ENCODE results near the gene LY6G6F.

DNA sequence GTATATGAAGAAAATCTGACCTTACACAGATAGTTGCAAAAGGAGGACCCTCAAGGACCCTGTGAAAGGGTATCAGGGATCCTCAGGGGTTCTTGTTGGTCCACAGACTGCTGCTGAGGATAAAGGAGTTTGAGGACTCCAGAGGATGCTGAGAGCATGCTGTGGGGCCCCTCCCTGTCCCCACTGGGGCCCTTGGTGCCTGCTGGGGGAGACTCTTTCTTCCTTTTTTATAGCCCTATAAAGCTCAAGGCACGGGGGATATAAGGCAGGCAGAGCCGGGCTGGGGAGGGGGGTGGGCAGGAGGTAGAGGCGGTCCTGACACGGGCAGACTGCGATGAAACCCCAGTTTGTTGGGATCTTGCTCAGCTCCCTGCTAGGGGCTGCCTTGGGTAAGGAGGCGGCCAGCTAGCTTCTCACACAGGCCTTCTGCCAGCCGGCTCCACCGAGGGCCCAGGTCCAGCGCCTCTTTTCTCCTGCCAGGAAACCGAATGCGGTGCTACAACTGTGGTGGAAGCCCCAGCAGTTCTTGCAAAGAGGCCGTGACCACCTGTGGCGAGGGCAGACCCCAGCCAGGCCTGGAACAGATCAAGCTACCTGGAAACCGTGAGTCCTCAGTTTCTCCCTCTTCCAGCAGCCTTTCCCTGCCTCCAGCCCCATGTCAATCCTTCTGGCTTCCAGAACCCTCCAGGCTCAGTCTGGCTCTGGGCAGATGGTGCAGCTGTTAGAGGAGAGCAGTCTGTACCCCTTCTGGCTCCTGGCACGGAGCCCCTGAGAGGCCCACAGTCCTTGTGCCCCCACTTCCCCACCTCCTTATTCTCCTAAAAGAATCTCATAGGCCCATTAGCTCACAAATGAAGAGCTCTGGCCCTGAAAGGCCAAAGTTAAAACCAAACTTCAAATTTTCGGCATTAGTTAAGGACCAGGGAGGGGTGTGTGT lies 8.6 kb downstream of the LY6G6F start, which contains the start of gene LY6G6D:
- TF ChIP-seq POLR2A (IDR thresholded peaks at IDR 0.05; ENCODE audit: low read length) (no peak), GATA1 (IDR thresholded peaks at IDR 0.05; ENCODE audit: low read depth, low read length) (no peak)
